ENCODE measurements around the gene ZNF337.
"Not testable (repeated sequence)": the region's sequence is repeated elsewhere in the genome, so short reads cannot be mapped to it uniquely, and the experiment has no call there.

Gene ZNF337

GRCh38 chr20:25696371-25697131, at the start of gene ZNF337:
Gene ZNF337, minus strand, starts transcription at chr20:25696853. Its CDS starts 10,436 bp downstream, at chr20:25686417.
- peak; percentile 94 for DNase-seq

GRCh38 chr20:25745738-25746137, 49.1 kb upstream of the ZNF337 start:
- no peak for DNase-seq

- DNase-seq: no peak
Measured at GRCh38 chr20:25745100-25745499, 48.4 kb upstream of the ZNF337 start.

- no peak for DNase-seq
Measured at GRCh38 chr20:25744261-25744660, 47.6 kb upstream of the ZNF337 start.

- DNase-seq: no peak
Measured at GRCh38 chr20:25741088-25741487, 44.4 kb upstream of the ZNF337 start.

GRCh38 chr20:25739615-25740320, 43.1 kb upstream of the ZNF337 start:
- DNase-seq: no peak

- no peak for DNase-seq
Measured at GRCh38 chr20:25738198-25738597, 41.5 kb upstream of the ZNF337 start.

- DNase-seq: no peak
Measured at GRCh38 chr20:25733903-25734302, 37.2 kb upstream of the ZNF337 start.

- no peak for DNase-seq
Measured at GRCh38 chr20:25730862-25731261, 34.2 kb upstream of the ZNF337 start.

- no peak for DNase-seq
Measured at GRCh38 chr20:25726357-25726756, 29.7 kb upstream of the ZNF337 start.

- DNase-seq: no peak
Measured at GRCh38 chr20:25725639-25726038, 29.0 kb upstream of the ZNF337 start.

GRCh38 chr20:25723975-25724374, 27.3 kb upstream of the ZNF337 start:
- no peak for DNase-seq

GRCh38 chr20:25720285-25720684, 23.6 kb upstream of the ZNF337 start:
- DNase-seq: no peak

- DNase-seq: not testable (repeated sequence)
Measured at GRCh38 chr20:25718896-25719809, 22.5 kb upstream of the ZNF337 start.

GRCh38 chr20:25707695-25708094, 11.0 kb upstream of the ZNF337 start:
- no peak for DNase-seq

GRCh38 chr20:25706793-25707192, 10.1 kb upstream of the ZNF337 start:
- DNase-seq: peak; percentile 27

- no peak for DNase-seq
Measured at GRCh38 chr20:25705830-25706351, 9.2 kb upstream of the ZNF337 start.

GRCh38 chr20:25704303-25704702, 7.7 kb upstream of the ZNF337 start:
- not testable (repeated sequence) for DNase-seq

- DNase-seq: not testable (repeated sequence)
Measured at GRCh38 chr20:25700835-25701234, 4.2 kb upstream of the ZNF337 start.

GRCh38 chr20:25699914-25700313, 3.3 kb upstream of the ZNF337 start:
- DNase-seq: no peak

GRCh38 chr20:25697132-25697446, 436 bp upstream of the ZNF337 start:
- no peak for DNase-seq

- no peak for DNase-seq
Measured at GRCh38 chr20:25695532-25696370, 902 bp downstream of the ZNF337 start.
